ENCODE results near the gene UNK. TPM values are rescaled to one million over a fixed set of nuclear protein-coding genes. Genes with fewer than 3 reads are reported as not detected.
"Not testable (repeated sequence)": the region's sequence is repeated elsewhere in the genome, so short reads cannot be mapped to it uniquely, and the experiment has no call there.

The UNK gene
- total and polyA plus RNA-seq, 2 donors (not counting 3 experiments of a cell fraction or from before 2014, with no cell fraction given) = 18.0 to 23.2 TPM

DNA sequence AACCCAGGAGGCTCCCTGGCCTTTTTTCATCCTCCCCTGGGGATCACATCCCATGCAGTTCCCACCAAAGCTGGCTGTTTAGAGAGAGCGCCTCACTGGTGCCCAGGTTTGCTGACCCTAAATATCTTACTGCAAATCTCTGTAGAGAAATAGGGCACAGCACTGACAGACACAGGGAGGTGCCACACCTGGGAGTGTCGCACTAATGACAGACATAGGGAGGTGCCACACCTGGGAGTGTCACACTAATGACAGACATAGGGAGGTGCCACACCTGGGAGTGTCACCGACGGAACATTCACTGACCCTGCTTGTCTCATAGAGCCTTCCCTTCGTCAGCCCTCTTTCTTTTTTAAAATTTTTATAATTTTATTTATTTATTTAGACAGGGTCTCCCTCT lies 25.6 kb downstream of the UNK start:
- H3K27ac ChIP-seq (ENCODE audit: insufficient read depth, low read depth, low read length) = no peak overlapping the region
- H3K79me2 ChIP-seq (ENCODE audit: control insufficient read depth, insufficient read depth, low read length) = no peaks in the 10 kb centered on the region
- dilution Hi-C loops (cut with MboI; ENCODE audit: extremely low pct_ligation_motif_present, low sequenced_read_pairs) = no loop called here
- no peak overlapping the region for H3K4me3 ChIP-seq (replicated peaks in 1 of 3; ENCODE audit: insufficient read depth in 1 of 3, low read depth in 1 of 3, low read length in 3 of 3)
- H3K4me1 ChIP-seq (ENCODE audit: control insufficient read depth, extremely low read depth, insufficient read depth, low read length) = peaks cover 3% of the 10 kb centered on the region
- no TSS peak for BruUV-seq (replicated peaks)
- H3K36me3 ChIP-seq (ENCODE audit: control insufficient read depth in 2 of 2, extremely low read depth in 1 of 2, insufficient read depth in 2 of 2, low read length in 2 of 2) = peaks cover 0 to 30% of the 10 kb centered on the region in 2 experiments
- intact Hi-C loops (cut with micrococcal nuclease) = no loop called here
- H3K27me3 ChIP-seq (ENCODE audit: control insufficient read depth in 2 of 2, insufficient read depth in 2 of 2, low read length in 2 of 2) = no peaks in the 10 kb centered on the region
- ChIA-PET CTCF (no interaction called here), POLR2A (no interaction called here)
- no peak for TF ChIP-seq GATA2 (IDR thresholded peaks at IDR 0.05; ENCODE audit: insufficient read depth, insufficient read length, low read depth, low read length)
- TF ChIP-seq POLR2AphosphoS5 (IDR thresholded peaks at IDR 0.05; ENCODE audit: insufficient read depth, low read depth, low read length) = no peak
- TF ChIP-seq, protein P1, sequence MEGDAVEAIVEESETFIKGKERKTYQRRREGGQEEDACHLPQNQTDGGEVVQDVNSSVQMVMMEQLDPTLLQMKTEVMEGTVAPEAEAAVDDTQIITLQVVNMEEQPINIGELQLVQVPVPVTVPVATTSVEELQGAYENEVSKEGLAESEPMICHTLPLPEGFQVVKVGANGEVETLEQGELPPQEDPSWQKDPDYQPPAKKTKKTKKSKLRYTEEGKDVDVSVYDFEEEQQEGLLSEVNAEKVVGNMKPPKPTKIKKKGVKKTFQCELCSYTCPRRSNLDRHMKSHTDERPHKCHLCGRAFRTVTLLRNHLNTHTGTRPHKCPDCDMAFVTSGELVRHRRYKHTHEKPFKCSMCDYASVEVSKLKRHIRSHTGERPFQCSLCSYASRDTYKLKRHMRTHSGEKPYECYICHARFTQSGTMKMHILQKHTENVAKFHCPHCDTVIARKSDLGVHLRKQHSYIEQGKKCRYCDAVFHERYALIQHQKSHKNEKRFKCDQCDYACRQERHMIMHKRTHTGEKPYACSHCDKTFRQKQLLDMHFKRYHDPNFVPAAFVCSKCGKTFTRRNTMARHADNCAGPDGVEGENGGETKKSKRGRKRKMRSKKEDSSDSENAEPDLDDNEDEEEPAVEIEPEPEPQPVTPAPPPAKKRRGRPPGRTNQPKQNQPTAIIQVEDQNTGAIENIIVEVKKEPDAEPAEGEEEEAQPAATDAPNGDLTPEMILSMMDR (IDR thresholded peaks at IDR 0.05; ENCODE audit: extremely low read depth in 1 of 2, insufficient read depth in 1 of 2, low read depth in 1 of 2, low read length in 2 of 2) = no peak
- TF ChIP-seq JUN (IDR thresholded peaks at IDR 0.05; ENCODE audit: borderline replicate concordance, insufficient read depth, insufficient read length, low read depth) = no peak
- TF ChIP-seq FOS (IDR thresholded peaks at IDR 0.05; ENCODE audit: borderline replicate concordance, insufficient read depth, low read length) = no peak
- TF ChIP-seq, protein P2, sequence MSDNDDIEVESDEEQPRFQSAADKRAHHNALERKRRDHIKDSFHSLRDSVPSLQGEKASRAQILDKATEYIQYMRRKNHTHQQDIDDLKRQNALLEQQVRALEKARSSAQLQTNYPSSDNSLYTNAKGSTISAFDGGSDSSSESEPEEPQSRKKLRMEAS (IDR thresholded peaks at IDR 0.05; ENCODE audit: insufficient read depth, insufficient read length) = no peak
- TF ChIP-seq POLR2A (IDR thresholded peaks at IDR 0.05; ENCODE audit: low read depth, low read length) = no peak
- no peak for TF ChIP-seq EZH2 (IDR thresholded peaks at IDR 0.05; ENCODE audit: borderline replicate concordance, low read depth, low read length, severe bottlenecking)
- no peak for TF ChIP-seq MYC (IDR thresholded peaks at IDR 0.05; ENCODE audit: low read depth, low read length)
- no peaks in the 10 kb centered on the region for H3K9me1 ChIP-seq (replicated peaks; ENCODE audit: control insufficient read depth, extremely low read depth, insufficient read depth, low read length)
- H2AFZ ChIP-seq (ENCODE audit: low read depth, low read length) = no peak overlapping the region
- H3K9me3 ChIP-seq (replicated peaks; ENCODE audit: control insufficient read depth, insufficient read depth, low read length) = no peaks in the 10 kb centered on the region
- FAIRE-seq (no peak), DNase-seq (ENCODE audit: low read depth, low spot score) (no peak)
- H3K9ac ChIP-seq (replicated peaks; ENCODE audit: extremely low read depth, insufficient read depth, low read length) = no peak overlapping the region
- no peak overlapping the region for H3K4me2 ChIP-seq (ENCODE audit: insufficient read depth, low read length)
- H4K20me1 ChIP-seq (replicated peaks; ENCODE audit: control insufficient read depth, extremely low read depth, insufficient read depth, low read length) = no peaks in the 10 kb centered on the region

DNA sequence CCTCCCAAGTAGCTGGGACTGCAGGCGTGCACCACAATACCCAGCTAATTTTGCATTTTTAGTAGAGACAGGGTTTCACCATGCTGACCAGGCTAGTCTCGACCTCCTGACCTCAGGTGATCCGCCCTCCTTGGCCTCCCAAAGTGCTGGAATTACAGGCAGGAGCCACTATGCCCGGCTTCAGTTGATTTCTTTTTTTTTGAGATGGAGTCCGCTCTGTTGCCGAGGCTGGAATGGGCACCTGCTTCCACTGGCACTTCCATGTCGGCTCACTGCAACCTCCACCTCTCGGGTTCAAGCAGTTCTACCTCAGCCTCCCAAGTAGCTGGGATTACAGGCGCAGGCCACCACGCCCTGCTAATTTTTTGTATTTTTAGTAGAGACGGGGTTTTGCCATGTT lies 26.1 kb downstream of the UNK start:
- DNase-seq (ENCODE audit: low read depth, low spot score); H3K4me1 ChIP-seq (ENCODE audit: control insufficient read depth, extremely low read depth, insufficient read depth, low read length); H3K4me3 ChIP-seq (replicated peaks in 1 of 3; ENCODE audit: insufficient read depth in 1 of 3, low read depth in 1 of 3, low read length in 3 of 3); POLR2A ChIA-PET; BruUV-seq (replicated peaks); H3K9me1 ChIP-seq (replicated peaks; ENCODE audit: control insufficient read depth, extremely low read depth, insufficient read depth, low read length); H3K27ac ChIP-seq (ENCODE audit: insufficient read depth, low read depth, low read length); H3K27me3 ChIP-seq (ENCODE audit: control insufficient read depth in 2 of 2, insufficient read depth in 2 of 2, low read length in 2 of 2); H3K4me2 ChIP-seq (ENCODE audit: insufficient read depth, low read length); H4K20me1 ChIP-seq (replicated peaks; ENCODE audit: control insufficient read depth, extremely low read depth, insufficient read depth, low read length); intact Hi-C loops (cut with micrococcal nuclease); H3K9ac ChIP-seq (replicated peaks; ENCODE audit: extremely low read depth, insufficient read depth, low read length); H2AFZ ChIP-seq (ENCODE audit: low read depth, low read length); H3K9me3 ChIP-seq (replicated peaks; ENCODE audit: control insufficient read depth, insufficient read depth, low read length); FAIRE-seq; dilution Hi-C loops (cut with MboI; ENCODE audit: extremely low pct_ligation_motif_present, low sequenced_read_pairs); H3K79me2 ChIP-seq (ENCODE audit: control insufficient read depth, insufficient read depth, low read length): not testable (repeated sequence)
- H3K36me3 ChIP-seq (ENCODE audit: control insufficient read depth in 2 of 2, extremely low read depth in 1 of 2, insufficient read depth in 2 of 2, low read length in 2 of 2) = peaks cover 0 to 30% of the 10 kb centered on the region in 2 experiments
- CTCF ChIA-PET = interaction anchor here (1.0 to 1.5 kb wide), 2 partner anchors 19 to 29 kb away, joined by 3 read pairs; no protein-coding TSS in a partner anchor
